Measurements from ENCODE around the gene ZC3H8. TPM values are rescaled to one million over a fixed set of nuclear protein-coding genes. Genes with fewer than 3 reads are reported as not detected.
A peak's percentile ranks its signal among the peaks of the same experiment; 100 is the strongest.

Gene ZC3H8
- total RNA-seq, 1 donor from 2014 or later = 23.7 TPM

DNA sequence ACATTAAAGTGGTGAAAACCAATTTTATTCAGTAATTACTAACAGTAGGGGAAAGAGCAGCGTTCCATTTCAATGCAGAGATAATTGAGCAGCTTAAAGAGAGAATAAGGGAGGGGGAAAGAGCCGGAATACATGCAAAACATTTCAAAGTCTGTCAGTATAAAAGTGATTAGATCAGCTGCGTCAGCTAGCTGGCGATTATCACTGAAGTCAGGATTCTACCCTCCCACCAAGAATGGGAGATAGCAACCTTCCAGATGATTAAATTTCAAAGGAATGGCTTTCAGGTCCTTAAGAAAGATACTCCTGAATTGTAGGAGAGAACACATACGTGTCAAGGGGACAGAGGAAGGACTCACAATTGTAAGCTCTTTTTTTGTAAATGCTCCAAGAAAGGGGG lies 17.8 kb upstream of the ZC3H8 start:
- Mint-ChIP-seq H3K4me3 (ENCODE audit: low read depth) (no peak overlapping the region), H3K27ac (no peak overlapping the region), H3K9me3 (ENCODE audit: low read depth) (peaks cover 6% of the 10 kb centered on the region), H3K27me3 (no peaks in the 10 kb centered on the region), H3K36me3 (ENCODE audit: insufficient read depth) (peaks cover 1% of the 10 kb centered on the region), H3K4me1 (ENCODE audit: low read depth) (peaks cover 3% of the 10 kb centered on the region)
- no peak for DNase-seq (ENCODE audit: low spot score, unreplicated experiment)
- TF ChIP-seq, protein P1, sequence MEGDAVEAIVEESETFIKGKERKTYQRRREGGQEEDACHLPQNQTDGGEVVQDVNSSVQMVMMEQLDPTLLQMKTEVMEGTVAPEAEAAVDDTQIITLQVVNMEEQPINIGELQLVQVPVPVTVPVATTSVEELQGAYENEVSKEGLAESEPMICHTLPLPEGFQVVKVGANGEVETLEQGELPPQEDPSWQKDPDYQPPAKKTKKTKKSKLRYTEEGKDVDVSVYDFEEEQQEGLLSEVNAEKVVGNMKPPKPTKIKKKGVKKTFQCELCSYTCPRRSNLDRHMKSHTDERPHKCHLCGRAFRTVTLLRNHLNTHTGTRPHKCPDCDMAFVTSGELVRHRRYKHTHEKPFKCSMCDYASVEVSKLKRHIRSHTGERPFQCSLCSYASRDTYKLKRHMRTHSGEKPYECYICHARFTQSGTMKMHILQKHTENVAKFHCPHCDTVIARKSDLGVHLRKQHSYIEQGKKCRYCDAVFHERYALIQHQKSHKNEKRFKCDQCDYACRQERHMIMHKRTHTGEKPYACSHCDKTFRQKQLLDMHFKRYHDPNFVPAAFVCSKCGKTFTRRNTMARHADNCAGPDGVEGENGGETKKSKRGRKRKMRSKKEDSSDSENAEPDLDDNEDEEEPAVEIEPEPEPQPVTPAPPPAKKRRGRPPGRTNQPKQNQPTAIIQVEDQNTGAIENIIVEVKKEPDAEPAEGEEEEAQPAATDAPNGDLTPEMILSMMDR (IDR thresholded peaks at IDR 0.05; ENCODE audit: unreplicated experiment) = no peak

DNA sequence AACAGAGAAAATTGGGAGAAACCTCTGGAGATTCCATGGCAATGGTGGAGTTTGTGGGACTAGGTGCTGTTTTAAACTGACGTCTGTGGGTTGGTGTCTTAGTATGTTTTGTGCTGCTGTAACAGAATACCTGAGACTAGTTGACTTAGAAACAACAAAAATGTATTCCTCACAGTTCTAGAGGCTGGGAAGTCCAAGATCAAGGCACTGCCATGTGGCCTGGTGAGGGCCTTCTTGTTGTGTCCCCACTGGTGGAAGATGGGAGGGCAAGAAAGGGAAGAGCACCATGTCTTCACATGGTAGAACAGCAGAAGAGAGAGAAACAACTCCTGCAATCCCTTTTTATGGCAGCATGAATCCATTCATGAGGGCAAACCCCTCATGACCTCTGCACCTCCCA lies 13.7 kb upstream of the ZC3H8 start:
- no peaks in the 10 kb centered on the region for H3K4me1 Mint-ChIP-seq (ENCODE audit: low read depth)
- TF ChIP-seq, protein P1 (IDR thresholded peaks at IDR 0.05; ENCODE audit: unreplicated experiment) = no peak
- no peaks in the 10 kb centered on the region for H3K27me3 Mint-ChIP-seq
- no peak overlapping the region for H3K4me3 Mint-ChIP-seq (ENCODE audit: low read depth)
- H3K9me3 Mint-ChIP-seq (ENCODE audit: low read depth) = peaks cover 9% of the 10 kb centered on the region
- no peak for DNase-seq (ENCODE audit: low spot score, unreplicated experiment)
- peaks cover 1% of the 10 kb centered on the region for H3K36me3 Mint-ChIP-seq (ENCODE audit: insufficient read depth)
- H3K27ac Mint-ChIP-seq = no peak overlapping the region

DNA sequence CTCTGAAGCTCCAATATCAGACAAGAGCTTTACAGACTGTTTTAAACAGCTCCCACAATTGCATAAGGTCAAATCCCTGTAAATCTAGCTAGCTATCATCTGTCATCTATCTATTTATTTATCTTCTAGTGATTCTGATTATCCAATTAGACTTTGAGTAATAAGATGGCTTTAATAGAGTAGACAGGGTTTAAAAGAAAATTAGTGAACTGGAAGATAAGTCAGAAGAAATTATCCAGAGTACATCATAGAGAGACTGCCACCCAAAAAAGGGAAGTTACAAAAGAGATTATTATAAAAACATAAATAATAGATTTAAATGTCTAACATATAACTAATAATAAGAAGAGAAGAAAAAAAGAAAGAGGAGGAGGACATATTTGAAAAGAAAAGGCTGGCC lies 8.0 kb upstream of the ZC3H8 start:
- TF ChIP-seq, protein P1 (IDR thresholded peaks at IDR 0.05; ENCODE audit: unreplicated experiment) = no peak
- Mint-ChIP-seq H3K4me1 (ENCODE audit: low read depth) (peaks cover 1% of the 10 kb centered on the region), H3K9me3 (ENCODE audit: low read depth) (peaks cover 10% of the 10 kb centered on the region), H3K27me3 (no peaks in the 10 kb centered on the region), H3K4me3 (ENCODE audit: low read depth) (no peak overlapping the region), H3K27ac (no peak overlapping the region), H3K36me3 (ENCODE audit: insufficient read depth) (no peaks in the 10 kb centered on the region)
- DNase-seq (ENCODE audit: low spot score, unreplicated experiment) = no peak

DNA sequence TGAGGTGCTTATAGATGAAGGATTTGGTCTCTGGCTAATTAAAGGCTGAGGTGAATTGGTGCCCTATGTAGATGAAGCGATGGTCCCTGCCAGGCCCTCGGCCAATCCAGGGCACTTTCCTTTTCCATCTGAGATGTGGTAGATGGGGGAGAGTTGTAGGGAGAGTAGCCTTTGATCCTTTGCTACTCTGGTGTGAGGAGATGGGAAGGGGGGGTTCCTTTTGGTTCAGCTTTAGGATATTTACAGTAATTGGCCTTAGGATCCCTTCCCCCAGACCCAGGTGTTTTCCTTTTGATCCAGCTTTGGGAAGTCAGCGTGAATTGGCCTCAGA lies 5.4 kb upstream of the ZC3H8 start:
- DNase-seq (ENCODE audit: low spot score, unreplicated experiment) = no peak
- TF ChIP-seq, protein P1 (IDR thresholded peaks at IDR 0.05; ENCODE audit: unreplicated experiment) = no peak
- Mint-ChIP-seq H3K36me3 (ENCODE audit: insufficient read depth) (no peaks in the 10 kb centered on the region), H3K4me1 (ENCODE audit: low read depth) (peaks cover 1% of the 10 kb centered on the region), H3K27ac (no peak overlapping the region), H3K9me3 (ENCODE audit: low read depth) (peaks cover 10% of the 10 kb centered on the region), H3K4me3 (ENCODE audit: low read depth) (no peak overlapping the region), H3K27me3 (no peaks in the 10 kb centered on the region)

DNA sequence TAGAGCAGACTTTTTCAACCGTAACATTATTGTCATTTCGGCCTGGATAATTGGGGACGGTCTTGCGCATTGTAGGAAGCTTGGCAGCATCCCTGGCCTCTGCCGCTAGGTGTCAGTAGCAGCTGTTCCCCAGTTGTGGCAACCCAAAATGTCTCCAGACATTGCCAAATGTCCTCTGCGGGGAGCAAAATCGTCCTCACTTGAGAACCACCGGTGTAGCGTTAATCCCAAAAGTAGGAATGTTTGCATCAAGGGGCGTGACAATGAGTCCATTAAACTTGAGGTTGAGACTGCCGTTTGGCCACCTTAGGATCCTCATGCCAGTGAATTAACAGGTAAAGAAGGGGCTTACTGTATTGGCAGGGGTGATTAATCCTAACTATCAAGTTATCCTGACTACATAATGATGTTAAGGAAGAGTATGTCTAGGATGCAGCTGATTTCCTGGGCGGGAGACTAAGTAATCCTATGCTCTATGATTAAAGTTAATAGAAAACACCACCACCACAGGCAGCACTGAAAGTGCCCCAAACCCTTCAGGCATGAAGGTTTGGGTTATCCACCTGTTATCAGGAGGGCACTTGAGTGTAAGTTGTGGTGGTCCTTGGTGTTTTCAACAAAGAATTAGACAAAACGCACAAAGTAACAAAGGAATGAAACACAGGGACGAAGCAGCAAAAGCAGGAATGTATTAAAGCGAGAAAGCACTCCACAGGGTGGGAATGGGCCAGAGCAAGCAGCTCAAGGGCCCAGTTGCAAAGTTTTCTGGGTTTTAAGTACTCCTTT lies 4.9 kb upstream of the ZC3H8 start:
- peaks cover 10% of the 10 kb centered on the region for H3K9me3 Mint-ChIP-seq (ENCODE audit: low read depth)
- TF ChIP-seq, protein P1 (IDR thresholded peaks at IDR 0.05; ENCODE audit: unreplicated experiment) = peak; percentile 98
- no peaks in the 10 kb centered on the region for H3K36me3 Mint-ChIP-seq (ENCODE audit: insufficient read depth)
- H3K4me3 Mint-ChIP-seq (ENCODE audit: low read depth) = no peak overlapping the region
- no peaks in the 10 kb centered on the region for H3K27me3 Mint-ChIP-seq
- DNase-seq (ENCODE audit: low spot score, unreplicated experiment) = peak; percentile 56
- H3K4me1 Mint-ChIP-seq (ENCODE audit: low read depth) = peaks cover 1% of the 10 kb centered on the region
- no peak overlapping the region for H3K27ac Mint-ChIP-seq

All from progenitor cell of endocrine pancreas (in vitro differentiated cells).